CD4-positive, alpha-beta T cell (primary cell): ENCODE results near the gene SEL1L. TPM values are rescaled to one million over a fixed set of nuclear protein-coding genes. Genes with fewer than 3 reads are reported as not detected.

ENCODE experiments used
- ATAC-seq: fragments of 200-7000 bp; cut with Tn5 transposase; one replicate; pipeline ENCODE4 v1.10.0; 2022; ENCODE audit warnings: mild to moderate bottlenecking; ENCODE audit not compliant: poor library complexity
- CTCF ChIA-PET: fragments of 350-600 bp; sonication (Branson Sonifier 250); formaldehyde crosslinking; loops from one replicate; lab custom pipeline; 2021; ENCODE audit warnings: antibody characterized with exemption, inconsistent platforms; lab: Charles Lee
- POLR2A ChIA-PET: fragments of 350-600 bp; sonication (Branson Sonifier 250); formaldehyde crosslinking; loops from one replicate; lab custom pipeline; 2021; ENCODE audit warnings: antibody characterized with exemption, inconsistent platforms; lab: Charles Lee
- DNase-seq, 14 experiments: peaks; one replicate each; pipeline ENCODE4 v3.0.0-alpha.2; 2013 to 2020; ENCODE audit warnings: mixed read lengths in 2 of 14
- H3K27ac ChIP-seq, 2 donors: one replicate each; pipeline versions ENCODE4 v1.5.1 to v1.7.0; 2013; ENCODE audit warnings: low read length in 2 of 2, low read depth in 1 of 2, mild to moderate bottlenecking in 1 of 2
- H3K27me3 ChIP-seq, 2 experiments: 1 replicate in 1 of 2; 2 replicates in 1 of 2; pipeline versions ENCODE4 v1.6.1 to v1.7.0; 2013; ENCODE audit warnings: low read length in 2 of 2, control low read depth in 1 of 2, mild to moderate bottlenecking in 1 of 2, moderate library complexity in 1 of 2; ENCODE audit not compliant: insufficient read depth in 2 of 2, control insufficient read depth in 1 of 2
- H3K36me3 ChIP-seq: one replicate; pipeline ENCODE4 v1.6.1; 2013; ENCODE audit warnings: low read length, control low read depth; ENCODE audit not compliant: insufficient read depth
- H3K4me1 ChIP-seq: one replicate; pipeline ENCODE4 v1.6.1; 2013; ENCODE audit warnings: low read length, control low read depth; ENCODE audit not compliant: insufficient read depth
- H3K4me3 ChIP-seq: one replicate; pipeline ENCODE4 v1.5.1; 2013; ENCODE audit warnings: mild to moderate bottlenecking, low read length, moderate library complexity
- H3K9me3 ChIP-seq, 2 experiments: 1 replicate in 1 of 2; 2 replicates in 1 of 2; pipeline versions ENCODE4 v1.6.1 to v1.7.0; 2013; ENCODE audit warnings: low read length in 2 of 2, mild to moderate bottlenecking in 2 of 2, control low read depth in 1 of 2, moderate library complexity in 1 of 2; ENCODE audit not compliant: control insufficient read depth in 1 of 2, insufficient read depth in 1 of 2
- H3K27ac Mint-ChIP-seq: one replicate; pipeline ENCODE4 v1.8.0; 2020; ENCODE audit warnings: mixed read lengths
- H3K27me3 Mint-ChIP-seq: one replicate; pipeline ENCODE4 v1.8.0; 2021; ENCODE audit warnings: mixed read lengths
- H3K36me3 Mint-ChIP-seq: one replicate; pipeline ENCODE4 v1.8.0; 2021; ENCODE audit warnings: low read depth, mixed read lengths
- H3K4me1 Mint-ChIP-seq: one replicate; pipeline ENCODE4 v1.8.0; 2021; ENCODE audit warnings: low read depth, mixed read lengths
- H3K4me3 Mint-ChIP-seq: one replicate; pipeline ENCODE4 v1.8.0; 2020; ENCODE audit warnings: mild to moderate bottlenecking, mixed read lengths
- H3K9me3 Mint-ChIP-seq: one replicate; pipeline ENCODE4 v1.8.0; 2020; ENCODE audit warnings: mixed read lengths
- CTCF ChIP-seq: fragments of 200-600 bp; IDR thresholded peaks from one replicate; pipeline ENCODE4 v1.8.0; 2022; ENCODE audit warnings: antibody characterized with exemption, mild to moderate bottlenecking
- intact Hi-C, 2 experiments: fragments of 100-400 bp; cut with DNase I in 1 of 2; cut with micrococcal nuclease in 1 of 2; formaldehyde crosslinking; loops; one replicate each; pipeline versions ENCODE4 v1.15.1 to v1.9.0; 2023 to 2025; cut with DNase I, micrococcal nuclease
- total RNA-seq, 174 experiments: library from RNA in 2 of 174; stranded (reverse) in 2 of 174; gene quantifications; one replicate each; pipeline ENCODE4 v1.2.3 and lab custom pipeline; 2021 to 2026

Gene SEL1L
- total RNA-seq, 2 experiments from 2014 or later = 40.6 to 46.4 TPM

- Histone ChIP-seq H3K9me3 (no peaks in the 10 kb centered on the region), H3K4me3 (no peak overlapping the region), H3K36me3 (peaks cover 64% of the 10 kb centered on the region), H3K27ac (no peak overlapping the region), H3K27me3 (no peaks in the 10 kb centered on the region), H3K4me1 (no peaks in the 10 kb centered on the region)
- no peaks in the 10 kb centered on the region for H3K27me3 Mint-ChIP-seq
- no peaks in the 10 kb centered on the region for H3K4me1 Mint-ChIP-seq
- CTCF ChIA-PET = no interaction called here
- H3K4me3 Mint-ChIP-seq = no peak overlapping the region
- H3K36me3 Mint-ChIP-seq = peaks cover 85% of the 10 kb centered on the region
- no peaks in the 10 kb centered on the region for H3K9me3 Mint-ChIP-seq
- DNase-seq = no peak
- peak overlapping the region; percentile 66 for H3K27ac Mint-ChIP-seq
- intact Hi-C loops = loop anchor here in 1 of 2 experiments (5.0 kb wide), 1 partner anchor 37 kb away; no protein-coding TSS in a partner anchor
- TF ChIP-seq CTCF = no peak
- no peak for ATAC-seq
- POLR2A ChIA-PET = interaction anchor here (1.1 kb wide), 1 partner anchor 11 kb away, joined by 3 read pairs; no protein-coding TSS in a partner anchor
Measured at GRCh38 chr14:81485781-81486180, 47.9 kb downstream of the SEL1L start.

GRCh38 chr14:81485372-81485771, 48.3 kb downstream of the SEL1L start:
- Histone ChIP-seq H3K4me1 (no peaks in the 10 kb centered on the region), H3K27me3 (no peaks in the 10 kb centered on the region), H3K4me3 (no peak overlapping the region), H3K36me3 (peaks cover 67% of the 10 kb centered on the region), H3K27ac (no peak overlapping the region), H3K9me3 (no peaks in the 10 kb centered on the region)
- Mint-ChIP-seq H3K4me3 (no peak overlapping the region), H3K27ac (peak overlapping the region; percentile 66), H3K36me3 (peaks cover 83% of the 10 kb centered on the region), H3K27me3 (no peaks in the 10 kb centered on the region), H3K4me1 (no peaks in the 10 kb centered on the region), H3K9me3 (no peaks in the 10 kb centered on the region)
- ChIA-PET CTCF (no interaction called here), POLR2A (interaction anchor here (1.1 kb wide), 1 partner anchor 11 kb away, joined by 3 read pairs; no protein-coding TSS in a partner anchor)
- intact Hi-C loops = loop anchor here in 1 of 2 experiments (5.0 kb wide), 1 partner anchor 37 kb away; no protein-coding TSS in a partner anchor
- ATAC-seq (no peak), DNase-seq (peak in 3 of 14 experiments; percentile 45 to 62 (median 61))
- no peak for TF ChIP-seq CTCF

GRCh38 chr14:81484120-81484519, 49.5 kb downstream of the SEL1L start:
- POLR2A ChIA-PET = interaction anchor here (0.6 kb wide), 1 partner anchor 33 kb away, joined by 3 read pairs; no protein-coding TSS in a partner anchor
- intact Hi-C loops = no loop called here

More at GRCh38 chr14:81484120-81484519, 49.5 kb downstream of the SEL1L start:
- H3K36me3 ChIP-seq = peaks cover 61% of the 10 kb centered on the region
- Mint-ChIP-seq H3K27me3 (no peaks in the 10 kb centered on the region), H3K36me3 (peaks cover 83% of the 10 kb centered on the region), H3K4me1 (no peaks in the 10 kb centered on the region), H3K27ac (no peak overlapping the region), H3K4me3 (no peak overlapping the region), H3K9me3 (no peaks in the 10 kb centered on the region)
- H3K4me3 ChIP-seq = no peak overlapping the region
- H3K27me3 ChIP-seq = no peaks in the 10 kb centered on the region
- CTCF ChIA-PET = interaction anchor here (1.7 kb wide), 1 partner anchor 26 kb away, joined by 5 read pairs; no protein-coding TSS in a partner anchor
- no peak for ATAC-seq
- TF ChIP-seq CTCF = no peak
- DNase-seq = no peak
- H3K4me1 ChIP-seq = no peaks in the 10 kb centered on the region
- no peaks in the 10 kb centered on the region for H3K9me3 ChIP-seq
- no peak overlapping the region for H3K27ac ChIP-seq
